H1 (cell line): Measurements from ENCODE around the gene ZIC5. TPM values are rescaled to one million over a fixed set of nuclear protein-coding genes. Genes with fewer than 3 reads are reported as not detected.
A peak's percentile ranks its signal among the peaks of the same experiment; 100 is the strongest.

ENCODE experiments used
- ASH2L ChIP-seq: fragments of 200-600, 300-600 bp; sonication (generic); IDR thresholded peaks from one replicate; pipeline ENCODE4 v1.7.1; 2017; ENCODE audit warnings: low read length
- BACH1 ChIP-seq: IDR thresholded peaks from 2 replicates; pipeline ENCODE4 v1.6.1; 2012; ENCODE audit warnings: low read length, improper control_type of control experiment
- CBX8 ChIP-seq: fragments of 300-800, 300-1000 bp; sonication (generic); IDR thresholded peaks from 2 replicates; pipeline ENCODE4 v1.7.1; 2016; ENCODE audit warnings: low read depth, low read length, borderline replicate concordance
- GABPA ChIP-seq: IDR thresholded peaks from 2 replicates; pipeline ENCODE4 v1.6.1; 2011; ENCODE audit warnings: mild to moderate bottlenecking, low read length, moderate library complexity, borderline replicate concordance; ENCODE audit not compliant: insufficient read depth
- JUN ChIP-seq: IDR thresholded peaks from 2 replicates; pipeline ENCODE4 v1.6.1; 2011; ENCODE audit warnings: low read depth, mild to moderate bottlenecking, improper control_type of control experiment, low read length
- KDM5A ChIP-seq: fragments of 200-600 bp; IDR thresholded peaks from 2 replicates; pipeline ENCODE4 v1.7.1; 2012; ENCODE audit warnings: mild to moderate bottlenecking, low read length, inconsistent platforms, mixed read lengths
- MAFK ChIP-seq: IDR thresholded peaks from 2 replicates; pipeline ENCODE4 v1.6.1; 2012; ENCODE audit warnings: low read depth, mild to moderate bottlenecking, improper control_type of control experiment, low read length
- PHF8 ChIP-seq: fragments of 200-600 bp; sonication (generic); conservative IDR thresholded peaks from 2 replicates; pipeline ENCODE4 v1.7.1; 2012; ENCODE audit warnings: low read depth, mild to moderate bottlenecking, inconsistent platforms, low read length, moderate library complexity
- POLR2A ChIP-seq, 2 experiments: IDR thresholded peaks; 1 replicate in 1 of 2; 2 replicates in 1 of 2; pipeline ENCODE4 v1.6.1; 2011; ENCODE audit warnings: low read depth in 2 of 2, low read length in 2 of 2, mild to moderate bottlenecking in 2 of 2; ENCODE audit errors: control extremely low read depth in 1 of 2
- POU5F1 ChIP-seq: IDR thresholded peaks from 2 replicates; pipeline ENCODE4 v1.6.1; 2011; ENCODE audit warnings: low read depth, mild to moderate bottlenecking, low read length, moderate library complexity
- RBBP5 ChIP-seq: IDR thresholded peaks from 2 replicates; pipeline ENCODE4 v1.7.1; 2012; ENCODE audit warnings: low read depth, mild to moderate bottlenecking, inconsistent platforms, low read length, moderate library complexity, borderline replicate concordance
- RXRA ChIP-seq: IDR thresholded peaks from 2 replicates; pipeline ENCODE4 v1.6.1; 2011; ENCODE audit warnings: low read depth, mild to moderate bottlenecking, low read length, moderate library complexity; ENCODE audit not compliant: insufficient read depth
- SIX5 ChIP-seq: IDR thresholded peaks from 2 replicates; pipeline ENCODE4 v1.6.1; 2011; ENCODE audit warnings: mild to moderate bottlenecking, low read depth, low read length
- SRF ChIP-seq: IDR thresholded peaks from 2 replicates; pipeline ENCODE4 v1.6.1; 2011; ENCODE audit warnings: mild to moderate bottlenecking, low read depth, low read length, moderate library complexity
- TEAD4 ChIP-seq: IDR thresholded peaks from 2 replicates; pipeline ENCODE4 v1.6.1; 2012; ENCODE audit warnings: low read depth, low read length, inconsistent platforms, mixed read lengths
- ZNF274 ChIP-seq: IDR thresholded peaks from 2 replicates; pipeline ENCODE4 v1.7.0; 2012; ENCODE audit warnings: low read length, borderline replicate concordance; ENCODE audit errors: extremely low read depth
- polyA plus RNA-seq, 7 experiments: library from polyadenylated mRNA; depleted of rRNA in 3 of 7; stranded (reverse) in 5 of 7; unstranded in 2 of 7; fragments of >200 nt in 5 of 7; fragments of 200-250 nt in 2 of 7; gene quantifications; 1 replicate in 5 of 7; 2 replicates in 1 of 7; 4 replicates in 1 of 7; pipeline versions ENCODE4 v1.2.1 to v1.2.3, GENCODE V29; 2011 to 2013; ENCODE audit warnings: missing spikeins in 2 of 7, mixed read lengths in 2 of 7
- total RNA-seq: library from RNA; stranded (reverse); fragmentation: NEBNext Ultra II Directional; extraction: Animal tissue kit (Norgen Biotek cat#: 25700); gene quantifications from 2 replicates; pipeline ENCODE4 v1.2.1, GENCODE V29; 2021
- TF ChIP-seq, protein P1 (sequence below): IDR thresholded peaks from 2 replicates; pipeline ENCODE4 v1.6.1; 2012; ENCODE audit warnings: inconsistent platforms
- TF ChIP-seq, protein P2 (sequence below): IDR thresholded peaks from 2 replicates; pipeline ENCODE4 v1.6.1; 2012; ENCODE audit warnings: low read length, inconsistent platforms
- TF ChIP-seq, protein P3 (sequence below): IDR thresholded peaks from 2 replicates; pipeline ENCODE4 v1.6.1; 2011; ENCODE audit warnings: low read length, improper control_type of control experiment
- TF ChIP-seq, protein P4 (sequence below): IDR thresholded peaks from 2 replicates; pipeline ENCODE4 v1.6.1; 2011; ENCODE audit warnings: low read depth, mild to moderate bottlenecking, low read length; ENCODE audit not compliant: insufficient read depth

Gene ZIC5
- total and polyA plus RNA-seq, 2 of the 8 experiments (the other 6 are each of a cell fraction or from before 2014, with no cell fraction given) = 14.2 to 52.7 TPM

DNA sequence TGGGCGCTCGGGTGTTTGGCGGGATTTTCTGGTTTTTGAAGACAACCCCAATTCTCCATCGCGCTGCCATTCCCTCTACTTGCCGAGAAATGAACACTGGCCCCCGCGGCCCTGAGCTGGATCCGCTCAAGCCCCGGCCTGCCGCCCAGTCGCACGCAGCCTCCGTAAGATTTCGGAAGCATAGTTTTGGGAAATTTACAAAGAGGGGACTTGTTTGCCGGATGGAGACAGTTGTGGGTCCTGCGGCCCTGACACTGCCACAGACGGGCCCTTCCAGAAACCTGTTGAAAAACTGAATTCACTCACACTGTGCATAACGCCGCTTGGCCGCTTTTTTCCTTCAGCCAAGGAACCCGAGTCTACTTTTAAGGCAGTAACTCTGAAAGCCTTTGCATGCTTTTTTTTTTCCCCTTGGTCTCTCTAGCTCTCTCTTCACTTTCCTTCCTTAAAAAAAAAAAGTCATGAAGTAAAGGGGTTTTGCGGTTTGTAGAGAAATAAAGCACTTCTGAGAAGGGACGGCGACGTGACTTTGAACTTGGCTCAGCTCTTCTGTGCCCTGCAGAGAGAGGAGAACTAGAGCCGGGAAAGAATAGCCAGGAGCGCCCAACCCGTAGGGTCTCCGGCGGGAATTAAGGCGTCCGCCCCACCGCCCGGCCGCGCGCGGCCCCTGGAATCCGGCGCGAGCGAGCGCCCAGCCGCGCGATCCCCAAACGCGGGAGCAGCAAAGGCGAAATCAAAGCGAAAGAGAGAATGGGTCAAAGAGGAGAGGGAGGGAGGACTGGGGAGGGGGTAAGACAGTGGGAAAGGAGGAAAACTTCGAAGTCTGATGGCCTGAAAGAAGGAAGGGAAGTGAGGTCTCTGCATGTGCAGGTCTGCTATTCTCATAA is 6.6 kb upstream of the ZIC5 start (continued):
- TF ChIP-seq RBBP5 (peak; percentile 51; the same call in 1 of the 2 replicates), ASH2L (peak; percentile 71), ZNF274 (no peak), POU5F1 (no peak), SIX5 (no peak), PHF8 (no peak), POLR2A (IDR thresholded peaks at IDR 0.05; ENCODE audit: control extremely low read depth in 1 of 2, low read depth in 2 of 2, low read length in 2 of 2) (no peak), BACH1 (peak; percentile 41; the same call in 1 of the 2 replicates), TEAD4 (peak; percentile 61; the same call in 1 of the 2 replicates), CBX8 (no peak), MAFK (no peak), RXRA (no peak), JUN (no peak), SRF (no peak), KDM5A (no peak), GABPA (no peak)
- TF ChIP-seq, protein P1, sequence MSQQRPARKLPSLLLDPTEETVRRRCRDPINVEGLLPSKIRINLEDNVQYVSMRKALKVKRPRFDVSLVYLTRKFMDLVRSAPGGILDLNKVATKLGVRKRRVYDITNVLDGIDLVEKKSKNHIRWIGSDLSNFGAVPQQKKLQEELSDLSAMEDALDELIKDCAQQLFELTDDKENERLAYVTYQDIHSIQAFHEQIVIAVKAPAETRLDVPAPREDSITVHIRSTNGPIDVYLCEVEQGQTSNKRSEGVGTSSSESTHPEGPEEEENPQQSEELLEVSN = peak; percentile 68
- TF ChIP-seq, protein P2, sequence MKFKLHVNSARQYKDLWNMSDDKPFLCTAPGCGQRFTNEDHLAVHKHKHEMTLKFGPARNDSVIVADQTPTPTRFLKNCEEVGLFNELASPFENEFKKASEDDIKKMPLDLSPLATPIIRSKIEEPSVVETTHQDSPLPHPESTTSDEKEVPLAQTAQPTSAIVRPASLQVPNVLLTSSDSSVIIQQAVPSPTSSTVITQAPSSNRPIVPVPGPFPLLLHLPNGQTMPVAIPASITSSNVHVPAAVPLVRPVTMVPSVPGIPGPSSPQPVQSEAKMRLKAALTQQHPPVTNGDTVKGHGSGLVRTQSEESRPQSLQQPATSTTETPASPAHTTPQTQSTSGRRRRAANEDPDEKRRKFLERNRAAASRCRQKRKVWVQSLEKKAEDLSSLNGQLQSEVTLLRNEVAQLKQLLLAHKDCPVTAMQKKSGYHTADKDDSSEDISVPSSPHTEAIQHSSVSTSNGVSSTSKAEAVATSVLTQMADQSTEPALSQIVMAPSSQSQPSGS = no peak
- TF ChIP-seq, protein P3, sequence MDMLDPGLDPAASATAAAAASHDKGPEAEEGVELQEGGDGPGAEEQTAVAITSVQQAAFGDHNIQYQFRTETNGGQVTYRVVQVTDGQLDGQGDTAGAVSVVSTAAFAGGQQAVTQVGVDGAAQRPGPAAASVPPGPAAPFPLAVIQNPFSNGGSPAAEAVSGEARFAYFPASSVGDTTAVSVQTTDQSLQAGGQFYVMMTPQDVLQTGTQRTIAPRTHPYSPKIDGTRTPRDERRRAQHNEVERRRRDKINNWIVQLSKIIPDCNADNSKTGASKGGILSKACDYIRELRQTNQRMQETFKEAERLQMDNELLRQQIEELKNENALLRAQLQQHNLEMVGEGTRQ = no peak
- TF ChIP-seq, protein P4, sequence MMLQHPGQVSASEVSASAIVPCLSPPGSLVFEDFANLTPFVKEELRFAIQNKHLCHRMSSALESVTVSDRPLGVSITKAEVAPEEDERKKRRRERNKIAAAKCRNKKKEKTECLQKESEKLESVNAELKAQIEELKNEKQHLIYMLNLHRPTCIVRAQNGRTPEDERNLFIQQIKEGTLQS = no peak
